T-helper 2 cell treated with Interferon-gamma antibody and Interleukin-4, amounts not matched to agents 5 μg/mL and 100 μg/mL, for 36 hours (primary cell): ENCODE results near the gene CELSR2.
"Not testable (repeated sequence)": the region's sequence is repeated elsewhere in the genome, so short reads cannot be mapped to it uniquely, and the experiment has no call there.

Source experiments
- DNase-seq: peaks from one replicate; pipeline ENCODE4 v3.0.0; 2021; ENCODE audit warnings: low spot score
- H3K27ac Mint-ChIP-seq: one replicate; pipeline ENCODE4 v1.8.0; 2021; ENCODE audit warnings: mild to moderate bottlenecking, mixed read lengths
- H3K27me3 Mint-ChIP-seq: one replicate; pipeline ENCODE4 v1.8.0; 2021; ENCODE audit warnings: low read depth, mixed read lengths
- H3K36me3 Mint-ChIP-seq: one replicate; pipeline ENCODE4 v1.8.0; 2021; ENCODE audit warnings: low read depth, mixed read lengths
- H3K4me1 Mint-ChIP-seq: one replicate; pipeline ENCODE4 v1.8.0; 2021; ENCODE audit warnings: low read depth, mixed read lengths
- H3K4me3 Mint-ChIP-seq: one replicate; pipeline ENCODE4 v1.8.0; 2022; ENCODE audit warnings: mild to moderate bottlenecking, moderate library complexity, mixed read lengths
- H3K9me3 Mint-ChIP-seq: one replicate; pipeline ENCODE4 v1.8.0; 2021; ENCODE audit warnings: mixed read lengths

CELSR2 gene

DNA sequence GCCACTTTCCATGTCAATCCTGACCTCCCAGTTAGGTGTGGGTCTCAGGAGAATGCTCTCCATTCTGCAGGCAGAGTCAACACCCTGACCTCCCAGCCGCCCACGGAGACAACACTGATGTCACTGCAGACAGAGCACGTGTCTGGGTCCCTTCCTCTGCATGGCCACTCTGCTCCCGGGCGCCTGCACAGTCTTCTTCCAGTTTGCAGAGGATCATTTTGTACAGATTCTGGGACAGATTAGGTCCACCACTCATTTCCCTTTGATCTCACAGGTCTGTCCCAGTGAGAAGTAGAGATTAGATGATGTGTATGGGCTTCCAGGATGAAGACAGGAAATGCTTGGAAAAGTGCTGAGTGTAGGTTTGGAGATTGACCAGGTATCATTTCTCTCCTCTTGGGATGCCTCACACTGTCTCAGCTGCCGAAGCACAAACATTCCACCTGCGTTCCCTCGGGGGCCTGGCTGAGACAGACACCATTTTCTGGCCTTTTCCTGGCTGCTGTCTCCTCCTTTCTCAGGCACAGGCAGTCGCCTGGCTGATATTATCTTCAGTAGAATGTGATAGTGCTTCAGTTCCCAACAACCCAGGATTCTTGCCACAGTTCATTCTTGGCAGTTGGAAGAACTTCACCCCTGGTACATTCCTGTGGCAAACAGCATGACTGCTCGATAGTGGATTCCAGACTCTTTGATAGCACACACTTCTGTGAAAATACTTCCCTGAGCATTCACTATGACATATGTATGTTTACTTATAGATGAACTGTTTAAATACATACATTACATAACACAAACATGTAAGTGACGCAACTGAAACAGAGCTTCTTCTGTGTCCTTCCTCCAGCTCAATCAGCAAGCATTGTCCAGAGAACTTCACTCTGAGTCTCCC lies 49.6 kb downstream of the CELSR2 start:
- Mint-ChIP-seq H3K9me3 (no peaks in the 10 kb centered on the region), H3K27me3 (peaks cover 24% of the 10 kb centered on the region), H3K27ac (no peak overlapping the region), H3K36me3 (no peaks in the 10 kb centered on the region), H3K4me3 (no peak overlapping the region), H3K4me1 (peaks cover 5% of the 10 kb centered on the region)
- peak; percentile 20 for DNase-seq

DNA sequence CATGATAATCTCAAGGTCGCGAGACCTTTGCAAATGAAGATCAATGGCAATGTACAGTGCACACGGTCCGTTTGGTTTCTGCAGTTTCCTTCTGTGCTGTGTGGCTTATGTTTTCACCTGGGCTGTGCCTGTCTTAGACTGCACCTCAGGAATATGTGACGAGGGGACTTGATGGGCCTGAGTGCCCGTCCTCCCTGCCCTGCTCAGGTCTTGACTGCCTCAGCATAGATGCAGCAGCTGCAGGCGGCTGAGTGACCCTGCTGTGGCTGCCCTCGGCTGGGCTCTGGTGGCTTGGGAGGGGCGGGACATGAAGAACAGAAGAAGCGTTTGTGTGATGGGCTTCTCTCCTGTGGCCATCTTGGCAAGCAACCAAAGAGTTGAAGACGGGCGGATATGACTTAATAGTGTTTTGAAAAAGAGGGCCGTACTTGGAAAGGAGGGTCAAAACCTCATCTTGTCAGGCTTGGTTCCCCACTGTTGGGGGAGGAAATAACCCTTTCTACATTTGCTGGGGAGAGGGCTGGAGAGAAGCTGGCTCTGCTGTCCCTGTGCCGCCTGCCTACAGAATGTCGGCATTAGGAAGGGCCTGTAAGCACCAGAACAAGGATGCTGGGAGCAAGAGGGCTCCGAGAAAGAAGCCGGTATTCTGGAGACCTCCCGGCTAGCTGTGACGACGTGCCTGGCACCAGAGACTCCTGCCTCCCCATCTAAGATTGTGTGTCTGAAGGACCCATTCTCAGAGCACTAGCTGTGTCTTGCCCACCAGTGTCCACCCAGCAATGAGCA lies 50.4 kb downstream of the CELSR2 start:
- H3K27ac Mint-ChIP-seq: no peak overlapping the region
- no peak for DNase-seq
- peaks cover 17% of the 10 kb centered on the region for H3K27me3 Mint-ChIP-seq
- no peak overlapping the region for H3K4me3 Mint-ChIP-seq
- H3K4me1 Mint-ChIP-seq: peaks cover 5% of the 10 kb centered on the region
- no peaks in the 10 kb centered on the region for H3K9me3 Mint-ChIP-seq
- H3K36me3 Mint-ChIP-seq: no peaks in the 10 kb centered on the region

GRCh38 chr1:109300650-109301151 lies 51.4 kb downstream of the CELSR2 start:
- DNase-seq: no peak
- Mint-ChIP-seq H3K4me1 (peaks cover 4% of the 10 kb centered on the region), H3K27me3 (peaks cover 10% of the 10 kb centered on the region), H3K4me3 (no peak overlapping the region), H3K36me3 (no peaks in the 10 kb centered on the region), H3K9me3 (no peaks in the 10 kb centered on the region), H3K27ac (no peak overlapping the region)

- DNase-seq: no peak
- H3K9me3 Mint-ChIP-seq: no peaks in the 10 kb centered on the region
- H3K27me3 Mint-ChIP-seq: peaks cover 9% of the 10 kb centered on the region
- peaks cover 3% of the 10 kb centered on the region for H3K4me1 Mint-ChIP-seq
- no peak overlapping the region for H3K27ac Mint-ChIP-seq
- no peak overlapping the region for H3K4me3 Mint-ChIP-seq
- no peaks in the 10 kb centered on the region for H3K36me3 Mint-ChIP-seq
Measured at GRCh38 chr1:109301874-109302273, 52.5 kb downstream of the CELSR2 start.

- Mint-ChIP-seq H3K9me3 (no peaks in the 10 kb centered on the region), H3K36me3 (no peaks in the 10 kb centered on the region), H3K27ac (no peak overlapping the region), H3K27me3 (peaks cover 13% of the 10 kb centered on the region), H3K4me1 (no peaks in the 10 kb centered on the region), H3K4me3 (no peak overlapping the region)
- DNase-seq: no peak
Measured at GRCh38 chr1:109304226-109304920, 55.0 kb downstream of the CELSR2 start.

DNA sequence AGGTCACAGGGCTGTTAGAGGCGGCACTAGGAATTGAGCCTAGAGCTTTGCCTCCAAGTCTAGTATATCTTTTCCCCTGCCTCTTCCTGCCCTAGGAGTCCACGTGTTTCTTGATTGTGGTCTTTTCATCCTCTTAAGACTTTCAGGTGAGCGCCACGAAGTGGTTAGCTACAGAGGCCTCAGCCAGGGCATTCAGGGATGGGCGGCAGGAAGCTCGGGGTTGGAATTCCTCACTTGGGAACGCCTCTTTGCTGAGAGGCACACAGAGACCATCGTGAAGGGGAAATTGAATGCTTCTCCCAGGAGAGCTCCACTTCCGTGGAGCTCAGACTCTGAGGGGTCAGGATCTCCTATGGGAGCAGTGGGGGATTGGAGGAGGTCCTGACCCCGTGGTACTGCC lies 56.7 kb downstream of the CELSR2 start:
- not testable (repeated sequence) for H3K4me3 Mint-ChIP-seq, H3K36me3 Mint-ChIP-seq, H3K9me3 Mint-ChIP-seq, DNase-seq, H3K27ac Mint-ChIP-seq, H3K4me1 Mint-ChIP-seq
- peaks cover 10% of the 10 kb centered on the region for H3K27me3 Mint-ChIP-seq

GRCh38 chr1:109306832-109307273 lies 57.5 kb downstream of the CELSR2 start, which contains the start of gene MYBPHL:
MYBPHL (minus strand) TSS chr1:109307011; CDS start chr1:109306991, 20 bp downstream.
- Mint-ChIP-seq H3K4me3 (no peak within 1 kb of the TSS), H3K9me3 (no peaks in the 10 kb centered on the region), H3K36me3 (no peaks in the 10 kb centered on the region), H3K4me1 (no peaks in the 10 kb centered on the region), H3K27me3 (peaks cover 12% of the 10 kb centered on the region), H3K27ac (no peak within 1 kb of the TSS)
- DNase-seq: no peak

DNA sequence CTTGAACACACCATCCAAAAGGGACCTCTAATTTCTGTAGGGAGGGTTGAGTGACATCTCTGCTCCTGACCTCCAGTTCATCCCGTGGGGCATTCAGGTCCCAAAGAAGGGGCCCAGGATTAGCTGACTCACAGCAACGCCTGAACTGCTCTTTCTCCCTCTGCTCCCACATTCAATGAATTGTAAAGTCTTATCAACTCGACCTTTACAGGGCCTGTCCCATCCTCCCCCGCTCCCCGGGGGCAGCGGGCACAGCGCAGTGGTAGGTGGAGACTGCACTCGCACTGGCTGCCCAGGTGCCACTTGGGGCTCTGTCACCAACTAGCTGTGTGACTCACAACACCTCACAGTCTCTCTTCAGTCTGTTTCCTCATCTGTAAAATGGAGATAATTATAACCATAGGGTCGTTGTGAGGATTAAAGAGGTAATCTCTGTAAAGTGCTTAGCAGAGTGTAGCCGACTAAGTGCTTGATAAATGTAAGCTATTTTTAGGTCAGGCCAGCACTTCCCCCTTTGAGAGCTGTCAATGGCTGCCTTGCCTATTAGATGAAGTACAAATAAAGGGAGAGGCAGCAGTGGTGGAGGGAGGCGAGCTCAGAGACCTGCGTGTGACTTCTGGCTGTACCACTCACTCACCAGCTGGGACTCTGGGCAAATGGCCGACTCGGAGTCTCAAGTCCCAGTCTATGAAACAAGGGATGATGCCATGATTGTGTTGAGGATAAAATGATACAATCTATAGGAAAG lies 58.1 kb downstream of the CELSR2 start:
- Mint-ChIP-seq H3K36me3 (no peaks in the 10 kb centered on the region), H3K9me3 (no peaks in the 10 kb centered on the region), H3K4me1 (no peaks in the 10 kb centered on the region), H3K4me3 (no peak overlapping the region), H3K27ac (no peak overlapping the region), H3K27me3 (peaks cover 12% of the 10 kb centered on the region)
- DNase-seq: no peak

DNA sequence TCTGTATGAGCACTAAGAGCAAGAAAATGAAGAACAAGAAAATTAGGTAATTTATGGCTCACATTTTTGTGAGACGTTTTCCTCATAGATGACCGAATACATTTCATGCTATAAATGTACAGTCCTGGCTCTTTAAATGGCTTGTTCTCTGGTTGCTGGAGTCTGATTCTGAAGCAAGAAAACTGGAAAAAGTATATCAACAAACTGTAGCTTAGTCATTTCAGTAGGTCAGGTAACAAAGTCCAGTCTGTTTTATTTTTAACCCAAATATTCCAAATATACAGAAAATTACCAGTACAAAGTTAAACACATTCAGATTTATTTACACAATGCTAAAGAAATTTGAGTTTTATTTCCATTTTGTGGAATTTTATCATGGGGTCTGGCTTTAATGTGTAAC lies 60.0 kb downstream of the CELSR2 start:
- Mint-ChIP-seq H3K9me3 (no peaks in the 10 kb centered on the region), H3K27me3 (peaks cover 14% of the 10 kb centered on the region), H3K27ac (no peak overlapping the region), H3K4me1 (no peaks in the 10 kb centered on the region), H3K4me3 (no peak overlapping the region), H3K36me3 (no peaks in the 10 kb centered on the region)
- no peak for DNase-seq

GRCh38 chr1:109312246-109312645 lies 62.9 kb downstream of the CELSR2 start:
- no peak for DNase-seq
- Mint-ChIP-seq H3K9me3 (no peaks in the 10 kb centered on the region), H3K27me3 (peaks cover 17% of the 10 kb centered on the region), H3K36me3 (no peaks in the 10 kb centered on the region), H3K4me1 (no peaks in the 10 kb centered on the region), H3K27ac (no peak overlapping the region), H3K4me3 (no peak overlapping the region)

- no peak for DNase-seq
- Mint-ChIP-seq H3K4me1 (no peaks in the 10 kb centered on the region), H3K4me3 (no peak overlapping the region), H3K27me3 (peaks cover 17% of the 10 kb centered on the region), H3K36me3 (no peaks in the 10 kb centered on the region), H3K9me3 (no peaks in the 10 kb centered on the region), H3K27ac (no peak overlapping the region)
Measured at GRCh38 chr1:109312978-109313775, 63.8 kb downstream of the CELSR2 start.

GRCh38 chr1:109314795-109315194 lies 65.5 kb downstream of the CELSR2 start:
- Mint-ChIP-seq H3K4me1 (no peaks in the 10 kb centered on the region), H3K36me3 (no peaks in the 10 kb centered on the region), H3K9me3 (no peaks in the 10 kb centered on the region), H3K27me3 (peaks cover 10% of the 10 kb centered on the region), H3K4me3 (no peak overlapping the region), H3K27ac (no peak overlapping the region)
- DNase-seq: no peak
